Measurements from ENCODE around the gene TEX53. TPM values are rescaled to one million over a fixed set of nuclear protein-coding genes. Genes with fewer than 3 reads are reported as not detected.
A peak's percentile ranks its signal among the peaks of the same experiment; 100 is the strongest.

TEX53 gene
- total RNA-seq, 6 donors from 2014 or later = not detected

DNA sequence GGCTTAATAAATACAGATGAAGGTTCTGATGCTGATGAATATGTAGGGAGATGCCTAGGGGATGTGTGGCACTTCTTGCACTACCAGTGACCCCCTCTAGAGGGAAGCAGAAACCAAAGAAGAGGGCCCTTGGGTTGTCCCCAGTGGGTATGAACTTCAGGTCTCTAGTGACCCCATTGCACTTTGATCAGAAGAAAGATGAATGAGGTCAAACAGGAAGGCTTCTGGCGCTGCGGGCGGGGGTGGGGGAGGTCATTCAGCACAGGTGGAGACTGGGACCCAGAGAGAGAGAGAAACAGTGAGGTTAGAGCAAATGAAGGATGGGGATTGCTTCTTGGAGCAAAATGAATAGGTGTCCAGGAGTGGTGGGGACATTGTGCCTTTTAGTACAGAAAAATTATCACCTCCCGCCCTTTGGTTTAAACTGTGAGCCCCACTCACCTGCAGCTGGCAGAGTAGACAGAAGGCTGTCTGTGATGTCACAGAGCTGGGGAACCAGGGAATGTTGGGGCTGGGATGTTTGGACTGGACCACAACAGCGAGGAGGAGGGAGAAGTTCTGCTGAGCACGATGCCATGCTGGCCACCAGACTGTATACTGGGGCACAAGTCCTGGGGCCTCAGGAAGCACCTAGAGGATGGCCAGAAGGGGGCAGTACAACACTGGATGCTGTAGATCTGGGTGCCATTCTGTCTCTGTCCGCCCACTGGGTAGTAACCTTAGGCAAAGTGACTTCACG is 24.2 kb upstream of the TEX53 start, which contains the start of gene TEX48:
TSS of gene TEX48 (minus strand) at position 599 of the 739 bp plus-strand sequence. CDS start 10,469 bp downstream, outside the sequence.
- TF ChIP-seq, protein P1, sequence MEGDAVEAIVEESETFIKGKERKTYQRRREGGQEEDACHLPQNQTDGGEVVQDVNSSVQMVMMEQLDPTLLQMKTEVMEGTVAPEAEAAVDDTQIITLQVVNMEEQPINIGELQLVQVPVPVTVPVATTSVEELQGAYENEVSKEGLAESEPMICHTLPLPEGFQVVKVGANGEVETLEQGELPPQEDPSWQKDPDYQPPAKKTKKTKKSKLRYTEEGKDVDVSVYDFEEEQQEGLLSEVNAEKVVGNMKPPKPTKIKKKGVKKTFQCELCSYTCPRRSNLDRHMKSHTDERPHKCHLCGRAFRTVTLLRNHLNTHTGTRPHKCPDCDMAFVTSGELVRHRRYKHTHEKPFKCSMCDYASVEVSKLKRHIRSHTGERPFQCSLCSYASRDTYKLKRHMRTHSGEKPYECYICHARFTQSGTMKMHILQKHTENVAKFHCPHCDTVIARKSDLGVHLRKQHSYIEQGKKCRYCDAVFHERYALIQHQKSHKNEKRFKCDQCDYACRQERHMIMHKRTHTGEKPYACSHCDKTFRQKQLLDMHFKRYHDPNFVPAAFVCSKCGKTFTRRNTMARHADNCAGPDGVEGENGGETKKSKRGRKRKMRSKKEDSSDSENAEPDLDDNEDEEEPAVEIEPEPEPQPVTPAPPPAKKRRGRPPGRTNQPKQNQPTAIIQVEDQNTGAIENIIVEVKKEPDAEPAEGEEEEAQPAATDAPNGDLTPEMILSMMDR (IDR thresholded peaks at IDR 0.05) = peak; percentile 47 to 67 (median 60)
- no peak for TF ChIP-seq POLR2A (IDR thresholded peaks at IDR 0.05)
- DNase-seq = peak in 1 of 2 donors; percentile 69
- no peaks in the 10 kb centered on the region for H3K9me3 ChIP-seq
- no peaks in the 10 kb centered on the region for H3K36me3 ChIP-seq
- peak; percentile 84 to 89 for ATAC-seq (ENCODE audit: low FRiP score in 2 of 2)
- peaks cover 0 to 5% (median 0%) of the 10 kb centered on the region in 4 donors for H3K4me1 ChIP-seq
- no peak within 1 kb of the TSS for H3K27ac ChIP-seq
- no peak within 1 kb of the TSS for H3K4me3 ChIP-seq
- H3K27me3 ChIP-seq = no peaks in the 10 kb centered on the region
- 52 to 59% methylated on average over 8 of the region's 8 CpGs for WGBS, 2 donors

DNA sequence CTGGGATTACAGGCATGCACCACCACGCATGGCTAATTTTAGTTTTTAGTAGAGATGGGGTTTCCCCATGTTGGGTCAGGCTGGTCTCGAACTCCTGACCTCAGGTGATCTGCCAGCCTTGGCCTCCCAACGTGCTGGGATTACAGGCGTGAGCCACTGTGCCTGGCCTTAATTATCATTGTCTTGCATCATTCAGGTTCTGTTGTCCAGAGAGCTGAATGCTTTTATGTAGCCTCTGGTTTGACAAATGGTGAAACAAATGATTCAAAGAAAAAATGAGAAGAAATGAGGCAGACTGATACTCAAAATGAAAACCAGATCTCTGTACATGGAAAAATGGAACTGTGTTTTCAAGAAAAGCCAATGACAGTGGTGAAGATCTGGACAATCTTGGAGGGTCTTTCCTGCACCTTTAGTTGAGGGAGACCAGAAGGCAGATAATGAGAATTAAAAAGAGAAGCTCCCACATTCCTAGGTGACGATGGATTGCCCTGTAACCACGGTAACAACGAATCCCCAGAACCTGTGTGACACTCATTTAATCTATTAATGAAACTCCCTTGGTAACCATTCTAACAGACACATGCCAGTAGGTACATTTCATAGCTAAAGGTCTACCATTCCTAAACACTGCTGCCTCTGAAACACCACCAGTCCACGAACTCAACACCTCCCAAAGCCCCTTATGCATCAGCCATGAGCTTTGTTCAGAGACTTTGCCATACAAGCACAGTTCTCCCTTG is 22.8 kb upstream of the TEX53 start:
- no peaks in the 10 kb centered on the region for H3K36me3 ChIP-seq
- H3K4me1 ChIP-seq = peaks cover 0 to 5% (median 0%) of the 10 kb centered on the region in 4 donors
- no peak overlapping the region for H3K27ac ChIP-seq
- H3K27me3 ChIP-seq = no peaks in the 10 kb centered on the region
- H3K4me3 ChIP-seq = no peak overlapping the region
- WGBS, 2 donors = 75 to 85% methylated on average over 8 of the region's 8 CpGs
- DNase-seq (no peak), ATAC-seq (ENCODE audit: low FRiP score in 2 of 2) (no peak)
- TF ChIP-seq, protein P1 (IDR thresholded peaks at IDR 0.05) = no peak
- TF ChIP-seq EP300 (IDR thresholded peaks at IDR 0.05) = no peak
- no peak for TF ChIP-seq POLR2AphosphoS5 (IDR thresholded peaks at IDR 0.05)
- TF ChIP-seq POLR2A (IDR thresholded peaks at IDR 0.05) = no peak
- no peaks in the 10 kb centered on the region for H3K9me3 ChIP-seq

DNA sequence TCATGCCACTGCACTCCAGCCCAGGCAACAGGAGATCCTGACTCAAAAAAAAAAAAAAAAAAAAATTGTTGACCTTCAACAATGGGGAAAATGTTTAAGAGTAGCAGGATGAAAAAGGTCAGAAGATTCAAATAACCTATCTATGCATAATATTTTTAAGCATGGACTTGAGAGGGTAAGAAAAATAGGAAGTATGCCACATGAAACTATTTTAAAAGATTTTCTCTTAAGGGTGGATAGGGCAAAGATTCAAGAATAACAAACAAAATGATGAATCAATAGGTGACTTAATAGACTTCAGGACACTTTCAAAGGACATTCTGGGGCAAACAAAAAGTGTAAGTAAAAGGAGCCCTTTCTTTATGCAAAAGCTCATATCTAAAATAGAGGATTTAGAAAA is 21.2 kb upstream of the TEX53 start:
- no peaks in the 10 kb centered on the region for H3K27me3 ChIP-seq
- H3K9me3 ChIP-seq = no peaks in the 10 kb centered on the region
- H3K36me3 ChIP-seq = no peaks in the 10 kb centered on the region
- no peak overlapping the region for H3K27ac ChIP-seq
- DNase-seq (no peak), ATAC-seq (ENCODE audit: low FRiP score in 2 of 2) (no peak)
- no peak overlapping the region for H3K4me3 ChIP-seq
- TF ChIP-seq POLR2A (IDR thresholded peaks at IDR 0.05) (no peak), POLR2AphosphoS5 (IDR thresholded peaks at IDR 0.05) (no peak), EP300 (IDR thresholded peaks at IDR 0.05) (no peak)
- TF ChIP-seq, protein P1 (IDR thresholded peaks at IDR 0.05) = no peak
- peaks cover 0 to 5% (median 0%) of the 10 kb centered on the region in 4 donors for H3K4me1 ChIP-seq

DNA sequence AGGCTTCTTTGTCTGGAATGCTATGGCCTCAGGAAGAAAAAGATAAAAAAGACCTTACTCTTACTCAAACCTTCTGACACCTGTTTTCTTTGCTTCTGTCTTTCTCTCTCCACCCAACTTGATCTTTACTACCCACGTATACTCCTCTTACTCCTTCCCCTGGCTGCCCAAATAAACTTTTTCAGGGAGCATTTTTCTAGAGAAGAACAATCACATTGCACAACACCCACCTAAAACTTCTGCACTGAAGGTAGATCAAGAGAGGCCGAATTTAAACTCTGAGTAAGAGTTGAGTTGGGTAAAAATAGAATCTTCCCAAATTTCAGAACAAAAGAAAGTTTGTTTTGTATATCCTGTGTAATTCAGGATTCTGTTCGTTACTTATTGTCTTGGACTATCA is 20.5 kb upstream of the TEX53 start:
- TF ChIP-seq POLR2A (IDR thresholded peaks at IDR 0.05) (no peak), POLR2AphosphoS5 (IDR thresholded peaks at IDR 0.05) (no peak), EP300 (IDR thresholded peaks at IDR 0.05) (no peak)
- TF ChIP-seq, protein P1 (IDR thresholded peaks at IDR 0.05) = no peak
- ATAC-seq (ENCODE audit: low FRiP score in 2 of 2) = no peak
- Histone ChIP-seq H3K9me3 (no peaks in the 10 kb centered on the region), H3K36me3 (no peaks in the 10 kb centered on the region), H3K4me1 (peaks cover 0 to 5% (median 0%) of the 10 kb centered on the region in 4 donors), H3K27ac (no peak overlapping the region), H3K27me3 (no peaks in the 10 kb centered on the region), H3K4me3 (no peak overlapping the region)
- WGBS, 2 donors = 55 to 61% methylated on average over 3 of the region's 3 CpGs
- no peak for DNase-seq
